Prostate gland (tissue), 2 donors: ENCODE results near the gene WDR1. TPM values are rescaled to one million over a fixed set of nuclear protein-coding genes. Genes with fewer than 3 reads are reported as not detected.

Experiments
- DNase-seq: peaks from one replicate; pipeline ENCODE4 v3.0.0-alpha.2; 2019; ENCODE audit warnings: low spot score
- H3K27ac ChIP-seq, 2 donors: fragments of 200-600 bp; sonication (generic); 2 replicates each; pipeline ENCODE4 v1.5.1; 2017 to 2019
- H3K27me3 ChIP-seq: fragments of 200-600 bp; sonication (generic); replicated peaks from 2 replicates; pipeline ENCODE4 v1.5.1; 2019; ENCODE audit not compliant: insufficient read depth
- H3K36me3 ChIP-seq, 2 donors: fragments of 200-600 bp; sonication (generic); 1 replicate in 1 of 2; 2 replicates in 1 of 2; pipeline versions ENCODE4 v1.5.1 to v1.8.1; 2017 to 2019
- H3K4me1 ChIP-seq: fragments of 200-600 bp; sonication (generic); replicated peaks from 2 replicates; pipeline ENCODE4 v1.5.1; 2019
- H3K4me3 ChIP-seq, 2 donors: fragments of 200-600 bp; sonication (generic); 2 replicates each; pipeline ENCODE4 v1.5.1; 2017 to 2019
- H3K9me3 ChIP-seq: fragments of 200-600 bp; sonication (generic); 2 replicates; pipeline ENCODE4 v1.5.1; 2017
- CTCF ChIP-seq, 4 experiments: fragments of 200-600 bp in 2 of 4; fragments of 450-650 bp in 2 of 4; sonication (generic) in 2 of 4; IDR thresholded peaks; 1 replicate in 3 of 4; 2 replicates in 1 of 4; pipeline ENCODE4 v1.5.1; 2016 to 2019; ENCODE audit warnings: antibody characterized with exemption in 4 of 4, mild to moderate bottlenecking in 2 of 4, moderate library complexity in 2 of 4
- POLR2A ChIP-seq: fragments of 450-650 bp; IDR thresholded peaks from one replicate; pipeline ENCODE4 v1.6.1; 2016; ENCODE audit warnings: antibody characterized with exemption, mild to moderate bottlenecking
- POLR2AphosphoS5 ChIP-seq: sonication (generic); formaldehyde crosslinking; IDR thresholded peaks from one replicate; pipeline ENCODE4 v1.6.1; 2017; ENCODE audit warnings: antibody characterized with exemption
- WGBS: methylation state at CpG from one replicate; pipeline ENCODE4 v1.1.5; 2018; 5-methylcytosine and 5-hydroxymethylcytosine counted together
- intact Hi-C: fragments of 100-400 bp; cut with DNase I; formaldehyde crosslinking; loops from one replicate; pipeline ENCODE4 v1.14.2; 2022
- total RNA-seq, 2 donors: library from RNA; depleted of rRNA; stranded (reverse); fragments of >200 nt; gene quantifications; one replicate each; pipeline ENCODE4 v1.1.0, GENCODE V29; 2016

The WDR1 gene
- total RNA-seq, 2 donors from 2014 or later: 127 to 171 TPM

GRCh38 chr4:10157478-10158332, 41.1 kb upstream of the WDR1 start:
- Histone ChIP-seq H3K9me3 (no peaks in the 10 kb centered on the region), H3K4me1 (no peaks in the 10 kb centered on the region), H3K27ac (peak overlapping the region in 1 of 2 donors; percentile 24), H3K27me3 (no peaks in the 10 kb centered on the region), H3K36me3 (no peaks in the 10 kb centered on the region), H3K4me3 (no peak overlapping the region)
- TF ChIP-seq CTCF (IDR thresholded peaks at IDR 0.05) (peak; percentile 38 to 89 (median 82)), POLR2A (no peak), POLR2AphosphoS5 (peak; percentile 31)
- 29% methylated on average over 8 of the region's 8 CpGs for WGBS
- peak; percentile 64 for DNase-seq
- intact Hi-C loops: loop anchor here (2.0 to 10.0 kb wide), 3 partner anchors 143 to 393 kb away; no protein-coding TSS in a partner anchor

- Histone ChIP-seq H3K27ac (no peak overlapping the region), H3K4me3 (no peak overlapping the region), H3K4me1 (no peaks in the 10 kb centered on the region), H3K9me3 (no peaks in the 10 kb centered on the region), H3K27me3 (no peaks in the 10 kb centered on the region), H3K36me3 (no peaks in the 10 kb centered on the region)
- WGBS: 82% methylated on average over 3 of the region's 3 CpGs
- no peak for DNase-seq
- intact Hi-C loops: loop anchor here (10.0 kb wide), 2 partner anchors 139 to 389 kb away; no protein-coding TSS in a partner anchor
- no peak for TF ChIP-seq POLR2A
- no peak for TF ChIP-seq CTCF (IDR thresholded peaks at IDR 0.05)
- TF ChIP-seq POLR2AphosphoS5: no peak
These were observed 37.6 kb upstream of the WDR1 start for GRCh38 chr4:10154241-10154640.

GRCh38 chr4:10153161-10153560, 36.6 kb upstream of the WDR1 start:
- intact Hi-C loops: loop anchor here (10.0 kb wide), 2 partner anchors 138 to 388 kb away; no protein-coding TSS in a partner anchor
- Histone ChIP-seq H3K9me3 (no peaks in the 10 kb centered on the region), H3K4me3 (no peak overlapping the region), H3K27me3 (no peaks in the 10 kb centered on the region), H3K27ac (no peak overlapping the region), H3K36me3 (no peaks in the 10 kb centered on the region), H3K4me1 (no peaks in the 10 kb centered on the region)
- DNase-seq: no peak
- WGBS: 88% methylated on average over 1 of the region's 1 CpG
- TF ChIP-seq POLR2A (no peak), CTCF (IDR thresholded peaks at IDR 0.05) (no peak), POLR2AphosphoS5 (no peak)

- WGBS: 97% methylated on average over 5 of the region's 5 CpGs
- TF ChIP-seq POLR2A: no peak
- TF ChIP-seq CTCF (IDR thresholded peaks at IDR 0.05): no peak
- no peak for TF ChIP-seq POLR2AphosphoS5
- intact Hi-C loops: loop anchor here (10.0 kb wide), 2 partner anchors 136 to 386 kb away; no protein-coding TSS in a partner anchor
- H3K9me3 ChIP-seq: no peaks in the 10 kb centered on the region
- DNase-seq: no peak
- H3K36me3 ChIP-seq: no peaks in the 10 kb centered on the region
- no peak overlapping the region for H3K27ac ChIP-seq
- H3K27me3 ChIP-seq: no peaks in the 10 kb centered on the region
- H3K4me1 ChIP-seq: no peaks in the 10 kb centered on the region
- H3K4me3 ChIP-seq: no peak overlapping the region
These were observed 34.6 kb upstream of the WDR1 start for GRCh38 chr4:10151182-10151581.
